ENCODE results near the gene HOXC5. TPM values are rescaled to one million over a fixed set of nuclear protein-coding genes. Genes with fewer than 3 reads are reported as not detected.

HOXC5 gene
- total and polyA plus RNA-seq, 9 donors = 1.8 to 11.0 (median 2.9) TPM

DNA sequence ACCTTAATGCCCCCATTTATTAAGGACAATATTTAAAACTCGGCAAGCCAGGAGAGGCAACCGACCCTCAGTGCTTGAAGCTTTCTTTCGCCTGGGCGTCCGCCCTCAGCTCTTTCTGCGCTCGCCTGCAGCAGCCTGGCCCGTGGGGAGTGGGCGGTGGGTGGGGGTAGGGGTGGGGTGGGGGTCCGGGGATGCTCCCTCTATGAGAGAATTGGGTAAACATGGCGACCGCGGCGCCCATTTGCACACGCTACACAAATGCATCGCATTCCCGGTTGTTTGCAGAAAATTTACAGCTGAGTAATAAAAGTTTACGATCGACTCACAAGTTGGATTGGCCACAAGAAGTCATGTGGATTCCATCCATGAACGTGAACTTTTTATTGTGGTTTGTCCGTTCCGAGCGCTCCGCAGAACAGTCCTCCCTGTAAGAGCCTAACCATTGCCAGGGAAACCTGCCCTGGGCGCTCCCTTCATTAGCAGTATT is 16.3 kb upstream of the HOXC5 start:
- Histone ChIP-seq H3K9me3 (no peaks in the 10 kb centered on the region), H3K4me1 (ENCODE audit: insufficient read depth) (no peaks in the 10 kb centered on the region), H3K27me3 (no peaks in the 10 kb centered on the region), H3K27ac (peak overlapping the region; percentile 95 to 100), H3K4me3 (peak overlapping the region; percentile 56), H3K36me3 (no peaks in the 10 kb centered on the region)
- intact Hi-C loops (cut with DNase I) = no loop called here
- TF ChIP-seq, protein P1, sequence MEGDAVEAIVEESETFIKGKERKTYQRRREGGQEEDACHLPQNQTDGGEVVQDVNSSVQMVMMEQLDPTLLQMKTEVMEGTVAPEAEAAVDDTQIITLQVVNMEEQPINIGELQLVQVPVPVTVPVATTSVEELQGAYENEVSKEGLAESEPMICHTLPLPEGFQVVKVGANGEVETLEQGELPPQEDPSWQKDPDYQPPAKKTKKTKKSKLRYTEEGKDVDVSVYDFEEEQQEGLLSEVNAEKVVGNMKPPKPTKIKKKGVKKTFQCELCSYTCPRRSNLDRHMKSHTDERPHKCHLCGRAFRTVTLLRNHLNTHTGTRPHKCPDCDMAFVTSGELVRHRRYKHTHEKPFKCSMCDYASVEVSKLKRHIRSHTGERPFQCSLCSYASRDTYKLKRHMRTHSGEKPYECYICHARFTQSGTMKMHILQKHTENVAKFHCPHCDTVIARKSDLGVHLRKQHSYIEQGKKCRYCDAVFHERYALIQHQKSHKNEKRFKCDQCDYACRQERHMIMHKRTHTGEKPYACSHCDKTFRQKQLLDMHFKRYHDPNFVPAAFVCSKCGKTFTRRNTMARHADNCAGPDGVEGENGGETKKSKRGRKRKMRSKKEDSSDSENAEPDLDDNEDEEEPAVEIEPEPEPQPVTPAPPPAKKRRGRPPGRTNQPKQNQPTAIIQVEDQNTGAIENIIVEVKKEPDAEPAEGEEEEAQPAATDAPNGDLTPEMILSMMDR (IDR thresholded peaks at IDR 0.05) = no peak
- TF ChIP-seq POLR2A (IDR thresholded peaks at IDR 0.05) (no peak), EP300 (IDR thresholded peaks at IDR 0.05) (no peak)
- 1% methylated on average over 25 of the region's 25 CpGs for WGBS, 3 donors
- DNase-seq = peak in 2 of 5 donors; percentile 58 to 62

GRCh38 chr12:54017027-54017788 is 15.6 kb upstream of the HOXC5 start:
- 1% methylated on average over 24 of the region's 24 CpGs for WGBS, 3 donors
- no peaks in the 10 kb centered on the region for H3K27me3 ChIP-seq
- DNase-seq = peak in 1 of 5 donors; percentile 79
- H3K4me3 ChIP-seq = peak overlapping the region; percentile 56
- H3K9me3 ChIP-seq = no peaks in the 10 kb centered on the region
- H3K36me3 ChIP-seq = no peaks in the 10 kb centered on the region
- intact Hi-C loops (cut with DNase I) = no loop called here
- H3K4me1 ChIP-seq (ENCODE audit: insufficient read depth) = no peaks in the 10 kb centered on the region
- TF ChIP-seq POLR2A (IDR thresholded peaks at IDR 0.05) = no peak
- H3K27ac ChIP-seq = peak overlapping the region; percentile 95 to 100

GRCh38 chr12:54017878-54018467 is 14.9 kb upstream of the HOXC5 start:
- H3K36me3 ChIP-seq = no peaks in the 10 kb centered on the region
- H3K27me3 ChIP-seq = no peaks in the 10 kb centered on the region
- peak overlapping the region; percentile 95 to 100 for H3K27ac ChIP-seq
- TF ChIP-seq EP300 (IDR thresholded peaks at IDR 0.05) = no peak
- TF ChIP-seq POLR2A (IDR thresholded peaks at IDR 0.05) = peak; percentile 72
- TF ChIP-seq, protein P1 (IDR thresholded peaks at IDR 0.05) = peak in 1 of 3 donors; percentile 7
- DNase-seq = peak; percentile 94 to 96 (median 95)
- H3K9me3 ChIP-seq = no peaks in the 10 kb centered on the region
- peaks cover 3% of the 10 kb centered on the region for H3K4me1 ChIP-seq (ENCODE audit: insufficient read depth)
- 1 to 3% (median 2%) methylated on average over 8 to 34 of the region's 34 CpGs for WGBS, 3 donors
- intact Hi-C loops (cut with DNase I) = no loop called here
- H3K4me3 ChIP-seq = peak overlapping the region; percentile 56

DNA sequence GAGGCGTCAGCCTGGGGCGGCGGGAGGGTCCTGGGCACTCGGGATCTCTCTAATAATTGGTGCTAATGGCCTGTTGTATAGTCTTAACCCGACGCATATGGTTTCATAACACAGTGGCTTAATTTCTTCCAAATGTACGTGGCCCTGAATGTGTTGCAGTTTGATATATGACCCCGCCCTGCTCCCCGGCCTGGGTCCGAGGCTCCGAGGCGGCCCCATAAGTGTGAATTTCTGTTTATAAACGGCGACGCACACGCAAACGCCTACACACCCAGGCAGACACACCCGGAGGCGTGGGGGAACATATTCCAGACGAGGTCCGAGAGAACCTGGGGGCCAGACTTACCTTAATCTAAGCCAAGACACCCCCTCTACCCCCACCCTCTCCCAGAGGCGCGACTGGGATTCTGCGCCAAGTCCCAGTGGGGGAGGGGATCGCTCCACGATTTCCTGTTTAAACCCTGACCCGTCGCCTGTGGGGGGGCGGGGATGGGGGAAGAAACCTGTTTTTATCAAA is 14.3 kb upstream of the HOXC5 start:
- H3K27ac ChIP-seq = peak overlapping the region; percentile 95 to 100
- peaks cover 5% of the 10 kb centered on the region for H3K4me1 ChIP-seq (ENCODE audit: insufficient read depth)
- peak; percentile 87 to 91 (median 90) for DNase-seq
- H3K4me3 ChIP-seq = peak overlapping the region; percentile 56
- no peaks in the 10 kb centered on the region for H3K9me3 ChIP-seq
- H3K27me3 ChIP-seq = no peaks in the 10 kb centered on the region
- TF ChIP-seq POLR2A (IDR thresholded peaks at IDR 0.05) (no peak), EP300 (IDR thresholded peaks at IDR 0.05) (no peak)
- TF ChIP-seq, protein P1 (IDR thresholded peaks at IDR 0.05) = no peak
- intact Hi-C loops (cut with DNase I) = no loop called here
- 3 to 7% (median 6%) methylated on average over 28 to 29 of the region's 29 CpGs for WGBS, 3 donors
- H3K36me3 ChIP-seq = no peaks in the 10 kb centered on the region
